Measurements from ENCODE around the gene USH1C. TPM values are rescaled to one million over a fixed set of nuclear protein-coding genes. Genes with fewer than 3 reads are reported as not detected.

Gene USH1C
- polyA plus RNA-seq, 3 donors = not detected

DNA sequence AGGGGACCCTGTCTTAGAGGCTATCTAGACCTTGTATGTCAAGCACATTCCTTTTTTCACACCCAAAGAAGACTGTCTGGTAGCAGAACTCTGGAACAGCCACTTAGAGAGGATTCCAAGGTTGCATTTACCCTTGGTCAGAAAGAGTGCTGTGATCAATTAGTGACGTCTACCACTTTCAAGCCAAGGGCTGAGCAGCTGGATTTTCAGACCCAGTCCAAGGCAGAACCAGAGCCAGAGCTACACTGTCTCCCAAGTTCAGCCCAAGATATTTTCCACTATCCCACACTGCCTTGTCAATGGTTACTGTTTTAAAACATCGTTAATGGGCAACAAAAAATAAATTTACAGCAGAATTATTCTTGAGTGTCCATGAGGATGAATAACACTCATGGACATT, 91.5 kb downstream of the USH1C start:
- WGBS (ENCODE audit: insufficient coverage) = 75% methylated on average over 1 of the region's 2 CpGs
- no peaks in the 10 kb centered on the region for H3K9me3 Mint-ChIP-seq
- H3K4me3 Mint-ChIP-seq = no peak overlapping the region
- H3K27ac ChIP-seq (ENCODE audit: low read depth in 1 of 2, low read length in 2 of 2) = no peak overlapping the region
- H3K27ac Mint-ChIP-seq = no peak overlapping the region
- no peak overlapping the region for H3K9ac ChIP-seq (ENCODE audit: insufficient read depth, low read length, poor library complexity, severe bottlenecking)
- DNase-seq = no peak
- no peak overlapping the region for H3K4me3 ChIP-seq (replicated peaks in 1 of 3; ENCODE audit: low read depth in 2 of 3, low read length in 3 of 3)
- no peaks in the 10 kb centered on the region for H3K36me3 ChIP-seq (replicated peaks in 1 of 2; ENCODE audit: control insufficient read depth in 1 of 2, insufficient read depth in 2 of 2, low read length in 2 of 2)
- no peak overlapping the region for H3K4me2 ChIP-seq (replicated peaks; ENCODE audit: extremely low read depth, low read length, poor library complexity, severe bottlenecking)
- intact Hi-C loops (cut with micrococcal nuclease) = no loop called here
- H3K4me1 Mint-ChIP-seq = peaks cover 3% of the 10 kb centered on the region
- H3K9me3 ChIP-seq (replicated peaks in 1 of 2; ENCODE audit: control insufficient read depth in 1 of 2, insufficient read depth in 1 of 2, low read length in 2 of 2) = no peaks in the 10 kb centered on the region
- no peak overlapping the region for H2AFZ ChIP-seq (ENCODE audit: insufficient read depth, low read depth, low read length, poor library complexity, severe bottlenecking)
- H3K36me3 Mint-ChIP-seq = no peaks in the 10 kb centered on the region
- no peaks in the 10 kb centered on the region for H4K20me1 ChIP-seq (ENCODE audit: insufficient read depth, low read length)
- no peaks in the 10 kb centered on the region for H3K27me3 ChIP-seq (ENCODE audit: control insufficient read depth in 2 of 2, insufficient read depth in 2 of 2, low read length in 2 of 2)
- no peaks in the 10 kb centered on the region for H3K79me2 ChIP-seq (ENCODE audit: insufficient read depth, low read length)
- TF ChIP-seq CTCF (IDR thresholded peaks at IDR 0.05) = no peak
- peaks cover 0 to 3% (median 0%) of the 10 kb centered on the region in 3 donors for H3K27me3 Mint-ChIP-seq (ENCODE audit: low read depth in 3 of 3)
- no peaks in the 10 kb centered on the region for H3K4me1 ChIP-seq (ENCODE audit: control insufficient read depth in 1 of 2, insufficient read depth in 2 of 2, low read length in 2 of 2)

- no peaks in the 10 kb centered on the region for H3K27me3 ChIP-seq (ENCODE audit: control insufficient read depth in 2 of 2, insufficient read depth in 2 of 2, low read length in 2 of 2)
- no peak for TF ChIP-seq CTCF (IDR thresholded peaks at IDR 0.05)
- no peaks in the 10 kb centered on the region for H3K36me3 ChIP-seq (replicated peaks in 1 of 2; ENCODE audit: control insufficient read depth in 1 of 2, insufficient read depth in 2 of 2, low read length in 2 of 2)
- H3K4me3 ChIP-seq (replicated peaks in 1 of 3; ENCODE audit: low read depth in 2 of 3, low read length in 3 of 3) = no peak overlapping the region
- H3K9me3 Mint-ChIP-seq = no peaks in the 10 kb centered on the region
- H3K9ac ChIP-seq (ENCODE audit: insufficient read depth, low read length, poor library complexity, severe bottlenecking) = no peak overlapping the region
- no peaks in the 10 kb centered on the region for H3K36me3 Mint-ChIP-seq
- intact Hi-C loops (cut with micrococcal nuclease) = no loop called here
- H3K79me2 ChIP-seq (ENCODE audit: insufficient read depth, low read length) = no peaks in the 10 kb centered on the region
- H3K27ac Mint-ChIP-seq = no peak overlapping the region
- H3K4me1 ChIP-seq (ENCODE audit: control insufficient read depth in 1 of 2, insufficient read depth in 2 of 2, low read length in 2 of 2) = no peaks in the 10 kb centered on the region
- WGBS (ENCODE audit: insufficient coverage) = 100% methylated on average over 2 of the region's 8 CpGs
- H3K9me3 ChIP-seq (replicated peaks in 1 of 2; ENCODE audit: control insufficient read depth in 1 of 2, insufficient read depth in 1 of 2, low read length in 2 of 2) = no peaks in the 10 kb centered on the region
- no peaks in the 10 kb centered on the region for H3K4me1 Mint-ChIP-seq
- H3K27ac ChIP-seq (ENCODE audit: low read depth in 1 of 2, low read length in 2 of 2) = no peak overlapping the region
- DNase-seq = no peak
- H3K4me3 Mint-ChIP-seq = no peak overlapping the region
- H4K20me1 ChIP-seq (ENCODE audit: insufficient read depth, low read length) = no peaks in the 10 kb centered on the region
- H3K4me2 ChIP-seq (replicated peaks; ENCODE audit: extremely low read depth, low read length, poor library complexity, severe bottlenecking) = no peak overlapping the region
- H2AFZ ChIP-seq (ENCODE audit: insufficient read depth, low read depth, low read length, poor library complexity, severe bottlenecking) = no peak overlapping the region
- no peaks in the 10 kb centered on the region for H3K27me3 Mint-ChIP-seq (ENCODE audit: low read depth in 3 of 3)
Measured at GRCh38 chr11:17449158-17449557, 95.1 kb downstream of the USH1C start.

Measured in CD14-positive monocyte (primary cell).